Calu3 (cell line): Measurements from ENCODE around the gene RIMKLB. TPM values are rescaled to one million over a fixed set of nuclear protein-coding genes. Genes with fewer than 3 reads are reported as not detected.

Experiments used
- BruUV-seq: library from RNA; stranded (reverse); fragments of 400-500 nt; replicated peaks from 2 replicates; lab custom pipeline; 2021; lab: Mats Ljungman, UMichigan
- CTCF ChIA-PET: fragments of 300-600 bp; sonication (Branson Sonifier 250); formaldehyde crosslinking; loops from one replicate; lab custom pipeline; 2022; ENCODE audit warnings: antibody characterized with exemption; lab: Charles Lee
- DNase-seq: peaks from one replicate; pipeline ENCODE4 v3.0.0; 2022
- H3K27ac Mint-ChIP-seq: one replicate; pipeline ENCODE4 v1.8.0; 2022; ENCODE audit warnings: mixed read lengths; ENCODE audit not compliant: unreplicated experiment
- H3K27me3 Mint-ChIP-seq: one replicate; pipeline ENCODE4 v1.8.0; 2022; ENCODE audit warnings: mixed read lengths; ENCODE audit not compliant: unreplicated experiment
- H3K36me3 Mint-ChIP-seq: one replicate; pipeline ENCODE4 v1.8.0; 2022; ENCODE audit warnings: mild to moderate bottlenecking, moderate library complexity, mixed read lengths; ENCODE audit not compliant: insufficient read depth, unreplicated experiment
- H3K4me1 Mint-ChIP-seq: one replicate; pipeline ENCODE4 v1.8.0; 2022; ENCODE audit warnings: mild to moderate bottlenecking, low read depth, mixed read lengths; ENCODE audit not compliant: unreplicated experiment
- H3K4me3 Mint-ChIP-seq: one replicate; pipeline ENCODE4 v1.8.0; 2022; ENCODE audit warnings: mild to moderate bottlenecking, low read depth, moderate library complexity, mixed read lengths; ENCODE audit not compliant: unreplicated experiment
- H3K9me3 Mint-ChIP-seq: one replicate; pipeline ENCODE4 v1.8.0; 2022; ENCODE audit warnings: low read depth, mixed read lengths; ENCODE audit not compliant: unreplicated experiment
- intact Hi-C: fragments of 100-400 bp; cut with micrococcal nuclease; formaldehyde crosslinking; loops from one replicate; pipeline ENCODE4 v1.10.0; 2022; ENCODE audit not compliant: unreplicated experiment
- total RNA-seq: library from RNA; stranded (reverse); gene quantifications from 2 replicates; pipeline ENCODE4 v1.2.3, GENCODE V29; 2022
- TF ChIP-seq, protein P1 (sequence below): fragments of 200-600 bp; IDR thresholded peaks from one replicate; pipeline ENCODE4 v1.8.0; 2022; ENCODE audit warnings: antibody characterized with exemption; ENCODE audit not compliant: unreplicated experiment

Gene RIMKLB
- total RNA-seq, 1 experiment from 2014 or later, result 36.3 TPM

DNA sequence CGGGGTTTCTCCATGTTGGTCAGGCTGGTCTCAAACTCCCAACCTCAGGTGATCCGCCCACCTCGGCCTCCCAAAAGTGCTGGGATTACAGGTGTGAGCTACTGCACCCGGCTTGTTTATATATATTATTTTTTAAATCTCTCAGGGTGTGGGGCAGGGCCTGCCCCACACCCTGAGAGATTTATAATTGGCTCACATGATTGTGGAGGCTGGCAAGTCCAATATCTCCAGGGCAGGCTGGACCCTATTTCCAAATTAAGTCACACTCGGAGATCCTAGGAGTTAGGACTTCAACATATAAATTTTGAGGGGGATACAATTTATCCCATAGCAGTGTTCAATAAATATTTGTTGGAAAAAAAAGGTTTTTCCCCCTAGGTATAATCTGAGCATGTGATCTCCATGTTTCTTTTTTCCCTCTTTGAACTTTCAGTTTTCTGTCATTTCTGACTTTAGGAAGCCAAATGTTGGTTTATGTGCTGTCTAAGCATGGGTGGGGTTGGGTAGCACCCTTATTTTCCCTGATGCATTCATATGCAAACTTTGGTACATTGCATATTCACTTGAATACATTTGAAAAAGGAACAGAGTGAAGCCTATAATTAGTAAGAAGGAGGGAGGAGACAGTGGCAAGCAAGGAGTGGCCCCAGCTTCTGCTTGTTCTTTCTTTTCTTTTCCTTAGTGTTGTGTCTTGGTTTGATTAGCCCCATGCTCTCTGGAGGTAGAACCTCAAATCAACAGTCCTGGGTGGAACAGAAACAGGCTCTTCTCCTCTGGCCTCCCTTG, 116.0 kb downstream of the RIMKLB start:
- no peak overlapping the region for H3K4me3 Mint-ChIP-seq
- CTCF ChIA-PET, result no interaction called here
- intact Hi-C loops, result no loop called here
- no peak overlapping the region for H3K27ac Mint-ChIP-seq
- no peaks in the 10 kb centered on the region for H3K36me3 Mint-ChIP-seq
- no peaks in the 10 kb centered on the region for H3K4me1 Mint-ChIP-seq
- no peaks in the 10 kb centered on the region for H3K9me3 Mint-ChIP-seq
- DNase-seq, result no peak
- H3K27me3 Mint-ChIP-seq, result no peaks in the 10 kb centered on the region
- BruUV-seq, result no TSS peak
- TF ChIP-seq, protein P1, sequence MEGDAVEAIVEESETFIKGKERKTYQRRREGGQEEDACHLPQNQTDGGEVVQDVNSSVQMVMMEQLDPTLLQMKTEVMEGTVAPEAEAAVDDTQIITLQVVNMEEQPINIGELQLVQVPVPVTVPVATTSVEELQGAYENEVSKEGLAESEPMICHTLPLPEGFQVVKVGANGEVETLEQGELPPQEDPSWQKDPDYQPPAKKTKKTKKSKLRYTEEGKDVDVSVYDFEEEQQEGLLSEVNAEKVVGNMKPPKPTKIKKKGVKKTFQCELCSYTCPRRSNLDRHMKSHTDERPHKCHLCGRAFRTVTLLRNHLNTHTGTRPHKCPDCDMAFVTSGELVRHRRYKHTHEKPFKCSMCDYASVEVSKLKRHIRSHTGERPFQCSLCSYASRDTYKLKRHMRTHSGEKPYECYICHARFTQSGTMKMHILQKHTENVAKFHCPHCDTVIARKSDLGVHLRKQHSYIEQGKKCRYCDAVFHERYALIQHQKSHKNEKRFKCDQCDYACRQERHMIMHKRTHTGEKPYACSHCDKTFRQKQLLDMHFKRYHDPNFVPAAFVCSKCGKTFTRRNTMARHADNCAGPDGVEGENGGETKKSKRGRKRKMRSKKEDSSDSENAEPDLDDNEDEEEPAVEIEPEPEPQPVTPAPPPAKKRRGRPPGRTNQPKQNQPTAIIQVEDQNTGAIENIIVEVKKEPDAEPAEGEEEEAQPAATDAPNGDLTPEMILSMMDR, result no peak

DNA sequence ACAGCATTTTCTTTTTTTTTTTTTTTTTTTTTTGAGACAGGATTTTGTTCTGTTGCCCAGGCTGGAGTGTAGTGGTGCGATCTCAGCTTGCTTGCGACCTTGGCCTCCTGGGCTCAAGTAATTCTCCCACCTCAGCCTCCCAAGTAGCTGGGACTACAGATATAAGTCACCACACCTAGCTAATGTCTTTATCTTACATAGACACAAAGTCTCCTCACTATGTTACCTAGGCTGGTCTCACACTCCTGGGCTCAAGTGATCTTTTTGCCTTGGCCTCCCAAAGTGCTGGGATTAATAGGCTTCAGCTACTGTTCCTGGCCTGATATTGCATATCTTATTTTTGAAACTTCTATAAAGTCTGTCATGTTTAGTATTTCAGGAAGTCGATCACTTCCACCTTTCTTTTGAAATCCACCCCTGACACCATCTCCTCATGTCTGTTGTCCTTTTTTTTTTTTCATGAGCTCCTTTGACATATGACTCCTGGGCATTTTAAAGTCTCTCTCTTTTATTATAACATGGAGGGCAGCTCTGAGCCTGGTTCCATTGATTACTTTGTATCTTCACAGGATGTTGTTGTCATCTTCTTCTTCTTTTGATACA, 118.8 kb downstream of the RIMKLB start:
- BruUV-seq, result no TSS peak
- peaks cover 8% of the 10 kb centered on the region for H3K4me1 Mint-ChIP-seq

DNA sequence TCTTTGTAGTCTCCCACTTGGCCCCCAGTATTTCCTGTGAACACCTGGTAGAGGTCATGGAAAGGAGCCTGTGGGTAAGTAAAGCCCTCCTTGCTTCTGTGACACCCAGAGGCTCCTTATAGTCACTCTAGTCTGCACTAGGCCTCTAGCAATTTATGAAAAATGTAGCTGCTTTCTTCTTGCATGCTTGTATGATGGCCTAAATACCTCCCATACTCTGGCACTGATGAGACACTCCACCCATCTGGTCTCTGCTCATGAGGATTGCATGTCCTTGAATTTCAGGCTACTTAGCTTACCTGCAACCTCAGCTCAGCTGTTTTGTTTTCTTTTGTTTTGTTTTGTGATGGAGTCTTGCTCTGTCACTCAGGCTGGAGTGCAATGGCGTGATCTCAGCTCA, 120.1 kb downstream of the RIMKLB start:
- DNase-seq, result no peak
- CTCF ChIA-PET, result interaction anchor here (0.7 kb wide), 1 partner anchor 43 kb away, joined by 3 read pairs; no protein-coding TSS in a partner anchor
- intact Hi-C loops, result no loop called here
- Mint-ChIP-seq H3K4me3 (no peak overlapping the region), H3K27me3 (no peaks in the 10 kb centered on the region), H3K9me3 (no peaks in the 10 kb centered on the region), H3K4me1 (peaks cover 8% of the 10 kb centered on the region), H3K36me3 (no peaks in the 10 kb centered on the region), H3K27ac (no peak overlapping the region)
- no TSS peak for BruUV-seq
- TF ChIP-seq, protein P1, result no peak

More for the DNA sequence above, 118.8 kb downstream of the RIMKLB start:
- H3K4me3 Mint-ChIP-seq, result no peak overlapping the region
- no peak for DNase-seq
- no peaks in the 10 kb centered on the region for H3K36me3 Mint-ChIP-seq
- no peaks in the 10 kb centered on the region for H3K27me3 Mint-ChIP-seq
- no peaks in the 10 kb centered on the region for H3K9me3 Mint-ChIP-seq
- TF ChIP-seq, protein P1, result no peak
- CTCF ChIA-PET, result no interaction called here
- H3K27ac Mint-ChIP-seq, result no peak overlapping the region
- intact Hi-C loops, result no loop called here

DNA sequence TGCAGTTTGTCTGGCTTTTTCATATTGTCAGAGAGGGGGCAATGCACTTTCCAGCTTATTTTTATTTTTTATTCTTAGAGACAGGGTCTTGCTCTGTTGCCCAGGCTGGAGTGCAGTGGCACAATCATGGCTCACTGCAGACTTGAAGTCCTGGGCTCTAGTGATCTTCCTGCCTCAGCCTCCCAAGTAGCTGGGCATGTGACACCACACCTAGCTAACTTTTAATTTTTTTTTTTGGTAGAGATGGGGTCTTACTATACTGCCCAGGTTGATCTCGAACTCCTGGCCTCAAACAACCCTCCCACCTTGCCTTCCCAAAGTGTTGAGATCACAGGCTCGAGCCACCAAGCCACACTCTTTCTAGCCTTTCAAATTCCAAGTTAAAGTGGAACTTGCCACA, 120.7 kb downstream of the RIMKLB start:
- TF ChIP-seq, protein P1, result no peak
- no peaks in the 10 kb centered on the region for H3K36me3 Mint-ChIP-seq
- CTCF ChIA-PET, result interaction anchor here (0.7 kb wide), 1 partner anchor 42 kb away, joined by 3 read pairs; no protein-coding TSS in a partner anchor
- no TSS peak for BruUV-seq
- intact Hi-C loops, result no loop called here
- no peaks in the 10 kb centered on the region for H3K9me3 Mint-ChIP-seq
- no peak for DNase-seq
- H3K27me3 Mint-ChIP-seq, result no peaks in the 10 kb centered on the region
- H3K27ac Mint-ChIP-seq, result no peak overlapping the region
- no peak overlapping the region for H3K4me3 Mint-ChIP-seq
- H3K4me1 Mint-ChIP-seq, result peaks cover 8% of the 10 kb centered on the region
